ENCODE measurements around the gene GPR151.
A peak's percentile ranks its signal among the peaks of the same experiment; 100 is the strongest.
"Not testable (repeated sequence)": the region's sequence is repeated elsewhere in the genome, so short reads cannot be mapped to it uniquely, and the experiment has no call there.

Gene GPR151

GRCh38 chr5:146516151-146516475 is at the start of gene GPR151:
GPR151 (minus strand) TSS chr5:146516190; CDS start chr5:146516113, 77 bp downstream.
- DNase-seq (ENCODE audit: low read depth) = no peak

- DNase-seq (ENCODE audit: low read depth) = no peak
These were observed 48.2 kb upstream of the GPR151 start for GRCh38 chr5:146564007-146564762.

GRCh38 chr5:146562461-146562860 is 46.5 kb upstream of the GPR151 start:
- DNase-seq (ENCODE audit: low read depth) = no peak

GRCh38 chr5:146561711-146562110 is 45.7 kb upstream of the GPR151 start:
- DNase-seq (ENCODE audit: low read depth) = no peak

GRCh38 chr5:146560205-146560812 is 44.3 kb upstream of the GPR151 start:
- DNase-seq (ENCODE audit: low read depth) = no peak

GRCh38 chr5:146556884-146557283 is 40.9 kb upstream of the GPR151 start:
- not testable (repeated sequence) for DNase-seq (ENCODE audit: low read depth)

GRCh38 chr5:146553446-146553845 is 37.5 kb upstream of the GPR151 start:
- no peak for DNase-seq (ENCODE audit: low read depth)

- no peak for DNase-seq (ENCODE audit: low read depth)
These were observed 33.6 kb upstream of the GPR151 start for GRCh38 chr5:146549615-146550014.

GRCh38 chr5:146548781-146549449 is 32.9 kb upstream of the GPR151 start:
- no peak for DNase-seq (ENCODE audit: low read depth)

GRCh38 chr5:146544232-146544631 is 28.2 kb upstream of the GPR151 start:
- no peak for DNase-seq (ENCODE audit: low read depth)

GRCh38 chr5:146541958-146542849 is 26.2 kb upstream of the GPR151 start:
- peak; percentile 28 for DNase-seq (ENCODE audit: low read depth)

GRCh38 chr5:146540414-146540813 is 24.4 kb upstream of the GPR151 start:
- no peak for DNase-seq (ENCODE audit: low read depth)

- no peak for DNase-seq (ENCODE audit: low read depth)
These were observed 24.0 kb upstream of the GPR151 start for GRCh38 chr5:146539973-146540372.

- no peak for DNase-seq (ENCODE audit: low read depth)
These were observed 22.4 kb upstream of the GPR151 start for GRCh38 chr5:146538432-146538831.

GRCh38 chr5:146533882-146534281 is 17.9 kb upstream of the GPR151 start:
- DNase-seq (ENCODE audit: low read depth) = no peak

GRCh38 chr5:146533260-146533857 is 17.4 kb upstream of the GPR151 start:
- peak; percentile 27 for DNase-seq (ENCODE audit: low read depth)

GRCh38 chr5:146529984-146530383 is 14.0 kb upstream of the GPR151 start:
- no peak for DNase-seq (ENCODE audit: low read depth)

GRCh38 chr5:146528236-146528635 is 12.2 kb upstream of the GPR151 start:
- no peak for DNase-seq (ENCODE audit: low read depth)

GRCh38 chr5:146527785-146528184 is 11.8 kb upstream of the GPR151 start:
- no peak for DNase-seq (ENCODE audit: low read depth)

GRCh38 chr5:146523698-146524097 is 7.7 kb upstream of the GPR151 start:
- no peak for DNase-seq (ENCODE audit: low read depth)

GRCh38 chr5:146521403-146522106 is 5.6 kb upstream of the GPR151 start:
- no peak for DNase-seq (ENCODE audit: low read depth)

Measured in fibroblast of the conjunctiva (primary cell).